Stomach (tissue), 9 donors: Measurements from ENCODE around the gene DPYD. TPM values are rescaled to one million over a fixed set of nuclear protein-coding genes. Genes with fewer than 3 reads are reported as not detected.

Source experiments
- DNase-seq, 2 donors: peaks; one replicate each; pipeline versions ENCODE4 v3.0.0 to v3.0.0-alpha.2; 2013 to 2019
- H3K27ac ChIP-seq, 5 donors: fragments of 200-600 bp in 4 of 5; sonication (generic) in 4 of 5; one replicate each; pipeline ENCODE4 v1.5.1; 2013 to 2019; ENCODE audit warnings: mild to moderate bottlenecking in 1 of 5, moderate library complexity in 1 of 5
- H3K27me3 ChIP-seq, 3 donors: fragments of 200-600 bp; sonication (generic); one replicate each; pipeline ENCODE4 v1.5.1; 2017 to 2019; ENCODE audit warnings: mixed run types in 1 of 3
- H3K36me3 ChIP-seq, 4 donors: fragments of 200-600 bp; sonication (generic); 1 replicate in 3 of 4; 2 replicates in 1 of 4; pipeline ENCODE4 v1.5.1; 2016 to 2019
- H3K4me1 ChIP-seq, 4 donors: fragments of 200-600 bp; sonication (generic); one replicate each; pipeline ENCODE4 v1.5.1; 2016 to 2019
- H3K4me3 ChIP-seq, 4 donors: fragments of 200-600 bp; sonication (generic) in 3 of 4; one replicate each; pipeline ENCODE4 v1.5.1; 2016 to 2019; ENCODE audit warnings: mild to moderate bottlenecking in 1 of 4
- H3K9me3 ChIP-seq, 4 donors: fragments of 200-600 bp; sonication (generic); one replicate each; pipeline ENCODE4 v1.5.1; 2016 to 2019
- CTCF ChIP-seq, 7 experiments: fragments of 450-650 bp in 4 of 7; fragments of 200-600 bp in 3 of 7; sonication (generic) in 3 of 7; IDR thresholded peaks; one replicate each; pipeline ENCODE4 v1.5.1; 2016 to 2019; ENCODE audit warnings: antibody characterized with exemption in 7 of 7, control low read depth in 2 of 7, mild to moderate bottlenecking in 1 of 7
- EP300 ChIP-seq: sonication (generic); formaldehyde crosslinking; IDR thresholded peaks from one replicate; pipeline ENCODE4 v1.6.1; 2017; ENCODE audit warnings: antibody characterized with exemption
- POLR2A ChIP-seq, 4 donors: fragments of 450-650 bp; IDR thresholded peaks; one replicate each; pipeline ENCODE4 v1.6.1; 2016; ENCODE audit warnings: antibody characterized with exemption in 4 of 4, control low read depth in 2 of 4, mild to moderate bottlenecking in 1 of 4, moderate library complexity in 1 of 4
- POLR2AphosphoS5 ChIP-seq, 3 donors: sonication (generic); formaldehyde crosslinking; IDR thresholded peaks; one replicate each; pipeline ENCODE4 v1.6.1; 2016; ENCODE audit warnings: antibody characterized with exemption in 3 of 3
- WGBS, 5 donors: extraction: QIAGEN DNeasy Blood & Tissue Kit in 3 of 5; methylation state at CpG; one replicate each; pipeline versions ENCODE4 v1.1.5 to v1.1.7; 2013 to 2018; 5-methylcytosine and 5-hydroxymethylcytosine counted together
- intact Hi-C: fragments of 100-400 bp; cut with DNase I; formaldehyde crosslinking; loops from one replicate; pipeline ENCODE4 v1.15.1; 2023; ENCODE audit warnings: low total_unique reads
- polyA plus RNA-seq, 3 donors: library from polyadenylated mRNA; stranded (reverse); fragments of 200-250 nt; gene quantifications; one replicate each; pipeline ENCODE4 v1.2.3, GENCODE V29; 2013
- total RNA-seq, 5 donors: library from RNA; depleted of rRNA; stranded (reverse); fragments of >200 nt; gene quantifications; one replicate each; pipeline versions ENCODE4 v1.1.0 to v1.2.3, GENCODE V29; 2014 to 2016
- donor health status: healthy with polysubstance abuse.
- donor health status: Bipolar disorder and iron deficiency.
- donor health status: healthy.

Gene DPYD
- total and polyA plus RNA-seq, 8 donors, result 7.5 to 58.2 (median 18.2) TPM

- Histone ChIP-seq H3K27me3 (no peaks in the 10 kb centered on the region), H3K4me3 (no peak overlapping the region), H3K36me3 (no peaks in the 10 kb centered on the region), H3K9me3 (peaks cover 0 to 13% (median 3%) of the 10 kb centered on the region in 4 donors), H3K27ac (no peak overlapping the region), H3K4me1 (no peaks in the 10 kb centered on the region)
- DNase-seq, result no peak
- 93 to 100% (median 94%) methylated on average over 1 of the region's 1 CpG for WGBS, 5 donors
- TF ChIP-seq POLR2AphosphoS5 (IDR thresholded peaks at IDR 0.05) (no peak), POLR2A (IDR thresholded peaks at IDR 0.05) (no peak), EP300 (no peak), CTCF (IDR thresholded peaks at IDR 0.05) (no peak)
- intact Hi-C loops, result no loop called here
These were observed 752.8 kb downstream of the DPYD start for GRCh38 chr1:97168056-97168455.

GRCh38 chr1:97167246-97167645 lies 753.6 kb downstream of the DPYD start:
- H3K36me3 ChIP-seq, result no peaks in the 10 kb centered on the region
- no peak for DNase-seq
- H3K27ac ChIP-seq, result no peak overlapping the region
- H3K9me3 ChIP-seq, result peaks cover 0 to 13% (median 3%) of the 10 kb centered on the region in 4 donors
- TF ChIP-seq CTCF (IDR thresholded peaks at IDR 0.05) (no peak), POLR2AphosphoS5 (IDR thresholded peaks at IDR 0.05) (no peak), EP300 (no peak), POLR2A (IDR thresholded peaks at IDR 0.05) (no peak)
- 67 to 85% (median 76%) methylated on average over 2 of the region's 2 CpGs for WGBS, 5 donors
- intact Hi-C loops, result no loop called here
- no peak overlapping the region for H3K4me3 ChIP-seq
- H3K27me3 ChIP-seq, result no peaks in the 10 kb centered on the region
- H3K4me1 ChIP-seq, result no peaks in the 10 kb centered on the region

DNA sequence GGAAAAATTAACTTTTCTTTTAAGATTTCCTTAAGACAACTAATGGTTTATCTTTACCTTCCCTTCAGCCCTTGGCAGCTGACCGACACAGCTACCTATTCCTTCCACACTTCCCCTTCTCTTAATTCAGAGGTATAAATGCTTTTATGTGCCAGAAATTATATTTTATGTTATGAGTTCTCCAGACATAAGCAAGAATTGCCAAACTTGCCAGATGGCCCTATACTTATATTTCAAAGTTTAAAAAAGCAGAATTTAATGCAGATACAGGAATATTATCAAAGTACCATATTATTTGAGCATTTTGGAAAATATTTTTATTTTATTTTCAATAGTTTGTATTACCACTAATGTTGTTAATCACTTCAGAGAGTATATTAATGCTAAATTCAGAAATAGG lies 754.2 kb downstream of the DPYD start:
- WGBS, 5 donors, result 91 to 98% (median 93%) methylated on average over 1 of the region's 1 CpG
- DNase-seq, result no peak
- TF ChIP-seq POLR2A (IDR thresholded peaks at IDR 0.05), result no peak
- no peak for TF ChIP-seq EP300
- TF ChIP-seq CTCF (IDR thresholded peaks at IDR 0.05), result no peak
- TF ChIP-seq POLR2AphosphoS5 (IDR thresholded peaks at IDR 0.05), result no peak
- Histone ChIP-seq H3K36me3 (no peaks in the 10 kb centered on the region), H3K4me1 (no peaks in the 10 kb centered on the region), H3K4me3 (no peak overlapping the region), H3K27me3 (no peaks in the 10 kb centered on the region), H3K27ac (no peak overlapping the region), H3K9me3 (peaks cover 0 to 13% (median 3%) of the 10 kb centered on the region in 4 donors)
- intact Hi-C loops, result no loop called here

- Histone ChIP-seq H3K27me3 (no peaks in the 10 kb centered on the region), H3K36me3 (no peaks in the 10 kb centered on the region), H3K27ac (no peak overlapping the region), H3K4me3 (no peak overlapping the region), H3K4me1 (peaks cover 0 to 8% (median 4%) of the 10 kb centered on the region in 4 donors), H3K9me3 (peaks cover 0 to 13% (median 3%) of the 10 kb centered on the region in 4 donors)
- 78 to 88% (median 88%) methylated on average over 1 of the region's 1 CpG for WGBS, 5 donors
- intact Hi-C loops, result no loop called here
- TF ChIP-seq CTCF (IDR thresholded peaks at IDR 0.05) (no peak), POLR2AphosphoS5 (IDR thresholded peaks at IDR 0.05) (no peak), EP300 (no peak), POLR2A (IDR thresholded peaks at IDR 0.05) (no peak)
- no peak for DNase-seq
These were observed 756.6 kb downstream of the DPYD start for GRCh38 chr1:97164276-97164639.
